AG04450 (cell line): ENCODE measurements around the gene ING5. TPM values are rescaled to one million over a fixed set of nuclear protein-coding genes. Genes with fewer than 3 reads are reported as not detected.

Experiments
- CTCF ChIA-PET: fragments of 300-600, 350-600 bp; formaldehyde crosslinking; extraction: SDS; loops from one replicate; lab custom pipeline; 2022; ENCODE audit warnings: antibody characterized with exemption, inconsistent platforms; lab: Charles Lee
- POLR2A ChIA-PET: fragments of 350-600 bp; formaldehyde crosslinking; extraction: SDS; loops from one replicate; lab custom pipeline; 2021; ENCODE audit warnings: antibody characterized with exemption, inconsistent platforms; lab: Yijun Ruan, JAX
- DNase-seq: peaks from one replicate; pipeline ENCODE4 v3.0.0-alpha.2; 2011; ENCODE audit warnings: low read depth, low spot score
- H3K27ac ChIP-seq: one replicate; pipeline ENCODE4 v1.5.1; 2012; ENCODE audit warnings: low read depth, low read length, control low read depth
- H3K27me3 ChIP-seq: one replicate; pipeline ENCODE4 v1.6.0; 2012; ENCODE audit warnings: low read length; ENCODE audit not compliant: control insufficient read depth, insufficient read depth
- H3K4me3 ChIP-seq: 2 replicates; pipeline ENCODE4 v1.5.1; 2011; ENCODE audit warnings: mild to moderate bottlenecking, low read depth, low read length, control low read depth
- H3K9me3 ChIP-seq: 2 replicates; pipeline ENCODE4 v1.5.1; 2012; ENCODE audit warnings: low read length; ENCODE audit not compliant: control insufficient read depth, insufficient read depth
- CTCF ChIP-seq: IDR thresholded peaks from 2 replicates; pipeline ENCODE4 v1.5.1; 2011; ENCODE audit warnings: low read depth, low read length, control low read depth, inconsistent platforms
- polyA plus RNA-seq: library from polyadenylated mRNA; depleted of rRNA; stranded (reverse); fragments of >200 nt; gene quantifications from 2 replicates; pipeline ENCODE4 v1.2.3, GENCODE V29; 2011

ING5 gene
- polyA plus RNA-seq, 1 experiment: 23.9 TPM

- no peak for DNase-seq
- ChIA-PET POLR2A (no interaction called here), CTCF (no interaction called here)
- Histone ChIP-seq H3K4me3 (no peak overlapping the region), H3K27ac (no peak overlapping the region), H3K9me3 (peaks cover 8% of the 10 kb centered on the region), H3K27me3 (no peaks in the 10 kb centered on the region)
- no peak for TF ChIP-seq CTCF
Measured at GRCh38 chr2:241764275-241765241, 62.7 kb downstream of the ING5 start.

GRCh38 chr2:241767464-241768250 lies 65.8 kb downstream of the ING5 start:
- POLR2A ChIA-PET: no interaction called here
- Histone ChIP-seq H3K9me3 (peaks cover 3% of the 10 kb centered on the region; the same call in 1 of the 2 replicates), H3K27ac (no peak overlapping the region), H3K4me3 (no peak overlapping the region), H3K27me3 (no peaks in the 10 kb centered on the region)
- no peak for DNase-seq
- CTCF ChIA-PET: no interaction called here
- TF ChIP-seq CTCF: no peak

- no peak overlapping the region for H3K4me3 ChIP-seq
- DNase-seq: no peak
- no peak overlapping the region for H3K27ac ChIP-seq
- no peak for TF ChIP-seq CTCF
- POLR2A ChIA-PET: no interaction called here
- peaks cover 3% of the 10 kb centered on the region; the same call in 1 of the 2 replicates for H3K9me3 ChIP-seq
- H3K27me3 ChIP-seq: no peaks in the 10 kb centered on the region
- CTCF ChIA-PET: no interaction called here
Measured at GRCh38 chr2:241768251-241768711, 66.4 kb downstream of the ING5 start.

- Histone ChIP-seq H3K27ac (no peak overlapping the region), H3K9me3 (peaks cover 3% of the 10 kb centered on the region; the same call in 1 of the 2 replicates), H3K4me3 (no peak overlapping the region), H3K27me3 (no peaks in the 10 kb centered on the region)
- ChIA-PET CTCF (no interaction called here), POLR2A (no interaction called here)
- no peak for DNase-seq
- TF ChIP-seq CTCF: no peak
Measured at GRCh38 chr2:241768850-241769249, 67.0 kb downstream of the ING5 start.
